ENCODE measurements around the gene MOSMO.
"Not testable (repeated sequence)": the region's sequence is repeated elsewhere in the genome, so short reads cannot be mapped to it uniquely, and the experiment has no call there.

MOSMO gene

GRCh38 chr16:22098405-22099255, 90.7 kb downstream of the MOSMO start:
- peak in 3 of 6 experiments; percentile 9 to 39 (median 34) for DNase-seq

GRCh38 chr16:22099256-22099975, 91.5 kb downstream of the MOSMO start:
- DNase-seq: no peak

- no peak for DNase-seq
Measured at GRCh38 chr16:22103441-22103840, 95.5 kb downstream of the MOSMO start.

- DNase-seq: no peak
Measured at GRCh38 chr16:22109258-22109898, 101.5 kb downstream of the MOSMO start.

- not testable (repeated sequence) for DNase-seq
Measured at GRCh38 chr16:22111629-22112028, 103.7 kb downstream of the MOSMO start.

GRCh38 chr16:22116095-22116700, 108.3 kb downstream of the MOSMO start:
- DNase-seq: no peak

GRCh38 chr16:22117609-22118008, 109.7 kb downstream of the MOSMO start:
- DNase-seq: no peak

- DNase-seq: no peak
Measured at GRCh38 chr16:22120440-22120839, 112.5 kb downstream of the MOSMO start.

GRCh38 chr16:22122239-22122638, 114.3 kb downstream of the MOSMO start:
- no peak for DNase-seq

GRCh38 chr16:22123146-22123545, 115.2 kb downstream of the MOSMO start:
- DNase-seq: no peak

- DNase-seq: no peak
Measured at GRCh38 chr16:22123759-22124490, 116.0 kb downstream of the MOSMO start.

- DNase-seq: no peak
Measured at GRCh38 chr16:22124583-22125284, 116.8 kb downstream of the MOSMO start.

- no peak for DNase-seq
Measured at GRCh38 chr16:22126037-22126558, 118.2 kb downstream of the MOSMO start.

- not testable (repeated sequence) for DNase-seq
Measured at GRCh38 chr16:22128537-22128936, 120.6 kb downstream of the MOSMO start.

GRCh38 chr16:22130528-22130927, 122.6 kb downstream of the MOSMO start:
- DNase-seq: no peak

GRCh38 chr16:22132801-22133200, 124.9 kb downstream of the MOSMO start:
- DNase-seq: no peak
